ENCODE measurements around the gene POGLUT3.

The POGLUT3 gene

GRCh38 chr11:108466405-108466804, 31.8 kb downstream of the POGLUT3 start (continued):
- no peak for TF ChIP-seq REPIN1 (tag by site-specific recombination; IDR thresholded peaks at IDR 0.05; ENCODE audit: low read depth)

- Histone ChIP-seq H3K27ac (ENCODE audit: extremely low read depth, low read depth, low read length) (no peak overlapping the region), H3K4me1 (ENCODE audit: control insufficient read depth, insufficient read depth, low read length) (no peaks in the 10 kb centered on the region), H3K4me3 (ENCODE audit: low read depth, low read length) (no peak overlapping the region), H3K9me3 (ENCODE audit: control insufficient read depth, insufficient read depth, low read depth, low read length) (no peaks in the 10 kb centered on the region), H3K36me3 (ENCODE audit: control insufficient read depth in 2 of 2, insufficient read depth in 1 of 2, low read length in 2 of 2) (no peaks in the 10 kb centered on the region)
- TF ChIP-seq GFI1B (tag by site-specific recombination; IDR thresholded peaks at IDR 0.05) (no peak), SETDB1 (IDR thresholded peaks at IDR 0.05; ENCODE audit: insufficient read length, low read length) (peak; percentile 53), KLF10 (tag by site-specific recombination; IDR thresholded peaks at IDR 0.05) (no peak)
- CTCF ChIA-PET = no interaction called here
- POLR2A ChIA-PET = no interaction called here
These were observed 44.9 kb downstream of the POGLUT3 start for GRCh38 chr11:108453207-108453835.

Data from HEK293 (cell line).